Stimulated activated naive CD8-positive, alpha-beta T cell treated with anti-CD3 and anti-CD28 coated beads, Interleukin-15, amount 100 ng/mL, for 72 hours (primary cell): Measurements from ENCODE around the gene PPIL4.
A peak's percentile ranks its signal among the peaks of the same experiment; 100 is the strongest.

Experiments used
- ATAC-seq: fragments of 150-1000 bp; cut with Tn5 transposase; 2 replicates; pipeline ENCODE4 v1.10.0; 2021; ENCODE audit warnings: mild to moderate bottlenecking, moderate library complexity
- DNase-seq, 2 donors: peaks; one replicate each; pipeline ENCODE4 v3.0.0; 2021 to 2022
- H3K27ac Mint-ChIP-seq, 2 donors: one replicate each; pipeline ENCODE4 v1.8.0; 2022; ENCODE audit warnings: mild to moderate bottlenecking in 2 of 2, mixed read lengths in 2 of 2, moderate library complexity in 2 of 2
- H3K27me3 Mint-ChIP-seq: one replicate; pipeline ENCODE4 v1.8.0; 2022; ENCODE audit warnings: mixed read lengths
- H3K4me1 Mint-ChIP-seq: one replicate; pipeline ENCODE4 v1.8.0; 2022; ENCODE audit warnings: mild to moderate bottlenecking, mixed read lengths
- H3K4me3 Mint-ChIP-seq, 2 donors: one replicate each; pipeline ENCODE4 v1.8.0; 2022; ENCODE audit warnings: mild to moderate bottlenecking in 2 of 2, mixed read lengths in 2 of 2, moderate library complexity in 1 of 2
- H3K9me3 Mint-ChIP-seq, 2 donors: one replicate each; pipeline ENCODE4 v1.8.0; 2022; ENCODE audit warnings: mixed read lengths in 2 of 2

PPIL4 gene

DNA sequence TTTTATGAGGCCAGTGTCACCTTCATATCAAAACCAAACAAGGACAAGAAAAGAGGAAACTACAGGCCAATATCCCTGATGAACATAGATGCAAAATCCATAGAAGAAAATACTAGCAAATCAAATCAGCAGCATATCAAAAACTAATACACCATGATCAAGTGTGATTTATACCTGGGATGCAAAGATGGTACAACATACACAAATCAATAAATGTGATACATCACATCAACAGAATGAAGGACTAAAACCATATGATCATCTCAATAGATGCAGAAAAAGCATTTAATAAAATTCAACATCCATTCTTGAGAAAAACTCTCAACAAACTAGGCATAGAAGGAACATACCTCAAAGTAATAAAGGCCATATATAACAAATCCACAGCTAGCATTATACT is 12.2 kb upstream of the PPIL4 start:
- no peaks in the 10 kb centered on the region for H3K4me1 Mint-ChIP-seq
- no peak overlapping the region for H3K4me3 Mint-ChIP-seq
- no peaks in the 10 kb centered on the region for H3K9me3 Mint-ChIP-seq

GRCh38 chr6:149551920-149552319 is 6.1 kb upstream of the PPIL4 start:
- Mint-ChIP-seq H3K4me1 (peaks cover 6% of the 10 kb centered on the region), H3K27ac (no peak overlapping the region), H3K9me3 (no peaks in the 10 kb centered on the region), H3K4me3 (no peak overlapping the region), H3K27me3 (peaks cover 19% of the 10 kb centered on the region)
- no peak for ATAC-seq
- DNase-seq: no peak

More for the DNA sequence above, 12.2 kb upstream of the PPIL4 start:
- H3K27ac Mint-ChIP-seq: no peak overlapping the region
- peaks cover 26% of the 10 kb centered on the region for H3K27me3 Mint-ChIP-seq
- ATAC-seq: no peak
- no peak for DNase-seq

DNA sequence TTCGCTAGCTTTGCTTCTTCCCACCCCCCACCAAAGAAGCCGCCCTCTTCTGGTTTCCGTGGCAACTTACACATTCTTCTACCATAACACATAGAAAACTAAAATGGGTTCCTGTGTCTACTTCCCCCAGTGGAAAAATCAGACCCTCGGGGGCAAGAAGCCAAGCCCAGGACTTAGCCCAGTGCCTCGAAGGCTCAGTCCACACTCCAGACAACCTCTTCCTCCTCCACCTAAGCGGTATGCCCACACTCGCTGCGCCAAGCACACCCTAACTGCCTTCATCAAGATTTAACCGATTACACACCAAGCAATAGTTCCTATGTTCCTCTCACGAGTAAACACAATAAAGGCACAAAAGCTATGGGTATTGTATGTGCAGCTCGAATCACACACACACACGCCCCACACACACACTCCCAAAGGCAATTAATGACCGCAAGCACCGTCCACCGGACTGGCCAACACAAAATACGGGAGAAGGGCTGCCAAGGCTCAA is 537 bp downstream of the PPIL4 start:
- no peaks in the 10 kb centered on the region for H3K9me3 Mint-ChIP-seq
- peak overlapping the region; percentile 94 to 99 for H3K4me3 Mint-ChIP-seq
- ATAC-seq (peak; percentile 57), DNase-seq (peak; percentile 46 to 70)
- peak overlapping the region; percentile 99 to 100 for H3K27ac Mint-ChIP-seq
- no peaks in the 10 kb centered on the region for H3K27me3 Mint-ChIP-seq
- H3K4me1 Mint-ChIP-seq: peaks cover 44% of the 10 kb centered on the region

GRCh38 chr6:149544646-149545257 is 1.1 kb downstream of the PPIL4 start:
- ATAC-seq (no peak), DNase-seq (no peak)
- Mint-ChIP-seq H3K4me3 (peak overlapping the region; percentile 94 to 99), H3K4me1 (peaks cover 44% of the 10 kb centered on the region), H3K27me3 (no peaks in the 10 kb centered on the region), H3K9me3 (no peaks in the 10 kb centered on the region), H3K27ac (peak overlapping the region; percentile 99 to 100)

GRCh38 chr6:149541139-149541538 is 4.7 kb downstream of the PPIL4 start:
- Mint-ChIP-seq H3K27me3 (no peaks in the 10 kb centered on the region), H3K27ac (no peak overlapping the region), H3K4me3 (no peak overlapping the region), H3K9me3 (no peaks in the 10 kb centered on the region), H3K4me1 (peaks cover 33% of the 10 kb centered on the region)
- ATAC-seq: no peak
- DNase-seq: no peak

- Mint-ChIP-seq H3K4me3 (no peak overlapping the region), H3K27me3 (no peaks in the 10 kb centered on the region), H3K9me3 (no peaks in the 10 kb centered on the region), H3K27ac (no peak overlapping the region), H3K4me1 (peaks cover 13% of the 10 kb centered on the region)
- no peak for DNase-seq
- no peak for ATAC-seq
Measured at GRCh38 chr6:149534742-149535141, 11.1 kb downstream of the PPIL4 start.

DNA sequence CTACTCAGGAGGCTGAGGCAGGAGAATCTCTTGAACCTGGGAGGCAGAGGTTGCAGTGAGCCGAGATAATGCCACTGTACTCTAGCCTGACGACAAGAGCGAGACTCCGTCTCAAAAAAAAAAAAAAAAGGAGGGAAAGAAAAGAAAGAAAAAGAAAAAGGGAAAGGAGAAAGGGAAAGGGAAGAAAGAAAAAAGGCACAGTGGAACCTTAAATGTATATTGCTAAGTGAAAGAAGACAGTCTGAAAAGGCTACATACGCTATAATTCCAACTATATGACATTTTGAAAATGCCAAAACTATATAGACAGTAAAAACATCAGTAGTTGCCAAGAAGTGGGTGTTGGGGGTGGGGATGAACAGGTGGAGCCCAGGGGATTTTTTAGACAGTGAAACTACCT is 16.2 kb downstream of the PPIL4 start:
- no peaks in the 10 kb centered on the region for H3K27me3 Mint-ChIP-seq
- peaks cover 23% of the 10 kb centered on the region for H3K4me1 Mint-ChIP-seq
- H3K9me3 Mint-ChIP-seq: no peaks in the 10 kb centered on the region
- no peak for DNase-seq
- H3K4me3 Mint-ChIP-seq: no peak overlapping the region
- peak overlapping the region in 1 of 2 donors; percentile 61 for H3K27ac Mint-ChIP-seq
- ATAC-seq: no peak

- Mint-ChIP-seq H3K27ac (peak overlapping the region in 1 of 2 donors; percentile 14), H3K9me3 (peaks cover 0 to 6% of the 10 kb centered on the region in 2 donors), H3K4me1 (peaks cover 64% of the 10 kb centered on the region), H3K4me3 (no peak overlapping the region), H3K27me3 (no peaks in the 10 kb centered on the region)
- DNase-seq: no peak
- ATAC-seq: no peak
Measured at GRCh38 chr6:149515494-149515893, 30.3 kb downstream of the PPIL4 start.

- ATAC-seq (no peak), DNase-seq (no peak)
- no peaks in the 10 kb centered on the region for H3K27me3 Mint-ChIP-seq
- H3K9me3 Mint-ChIP-seq: peaks cover 0 to 6% of the 10 kb centered on the region in 2 donors
- H3K4me3 Mint-ChIP-seq: no peak overlapping the region
- no peak overlapping the region for H3K27ac Mint-ChIP-seq
- H3K4me1 Mint-ChIP-seq: peaks cover 68% of the 10 kb centered on the region
Measured at GRCh38 chr6:149513915-149514314, 31.9 kb downstream of the PPIL4 start.

GRCh38 chr6:149510793-149511512 is 34.9 kb downstream of the PPIL4 start:
- Mint-ChIP-seq H3K4me3 (peak overlapping the region in 1 of 2 donors; percentile 3), H3K27me3 (no peaks in the 10 kb centered on the region), H3K4me1 (peaks cover 71% of the 10 kb centered on the region), H3K27ac (peak overlapping the region; percentile 22 to 69), H3K9me3 (peaks cover 0 to 6% of the 10 kb centered on the region in 2 donors)
- no peak for DNase-seq
- peak; percentile 18 for ATAC-seq

- peak overlapping the region; percentile 11 to 27 for H3K4me3 Mint-ChIP-seq
- no peaks in the 10 kb centered on the region for H3K27me3 Mint-ChIP-seq
- peak in 1 of 2 donors; percentile 63 for DNase-seq
- H3K9me3 Mint-ChIP-seq: no peaks in the 10 kb centered on the region
- H3K4me1 Mint-ChIP-seq: peaks cover 71% of the 10 kb centered on the region
- H3K27ac Mint-ChIP-seq: peak overlapping the region; percentile 9 to 93
- peak; percentile 97 for ATAC-seq
Measured at GRCh38 chr6:149508485-149508884, 37.4 kb downstream of the PPIL4 start.

DNA sequence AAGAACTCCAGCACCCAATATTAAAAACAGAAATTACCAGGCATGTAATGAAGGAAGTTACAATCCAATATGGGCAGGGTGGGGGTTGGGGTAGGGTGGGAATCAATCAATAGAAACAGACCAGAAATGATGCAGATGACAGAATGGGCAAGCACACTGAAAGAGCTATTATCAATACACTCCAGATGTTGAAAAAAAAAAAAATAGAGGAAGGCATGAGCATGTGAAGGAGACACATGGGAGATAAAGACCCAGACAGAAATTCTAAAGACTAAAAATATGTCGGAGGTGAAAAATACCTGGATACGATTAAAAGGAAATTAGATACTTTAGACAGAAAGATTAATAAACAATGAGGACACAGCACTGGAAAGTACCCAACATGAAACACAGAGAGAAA is 42.0 kb downstream of the PPIL4 start:
- Mint-ChIP-seq H3K27ac (peak overlapping the region; percentile 13 to 51), H3K27me3 (no peaks in the 10 kb centered on the region), H3K4me1 (peaks cover 83% of the 10 kb centered on the region), H3K4me3 (no peak overlapping the region), H3K9me3 (no peaks in the 10 kb centered on the region)
- ATAC-seq (no peak), DNase-seq (no peak)

DNA sequence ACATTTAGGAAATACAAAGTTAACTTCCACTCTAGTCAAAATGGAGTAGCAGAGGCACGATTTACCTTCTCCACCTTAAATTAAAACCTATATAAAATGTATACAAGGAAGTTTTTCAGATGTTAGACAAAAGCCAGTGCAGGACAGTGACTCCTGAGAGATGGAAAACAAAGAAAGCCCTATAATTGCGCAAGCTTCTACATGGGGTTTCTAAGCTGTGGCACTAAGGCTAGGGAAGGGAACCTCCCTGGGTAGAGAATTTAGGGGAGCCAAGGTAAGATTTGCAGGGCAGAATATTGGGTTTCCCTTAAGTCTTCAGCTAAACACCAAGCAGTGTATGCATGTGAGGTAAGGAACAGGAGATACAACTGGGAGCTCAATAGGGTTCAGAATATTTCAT is 42.6 kb downstream of the PPIL4 start:
- ATAC-seq (no peak), DNase-seq (no peak)
- Mint-ChIP-seq H3K9me3 (no peaks in the 10 kb centered on the region), H3K27me3 (no peaks in the 10 kb centered on the region), H3K4me3 (no peak overlapping the region), H3K4me1 (peaks cover 83% of the 10 kb centered on the region), H3K27ac (peak overlapping the region in 1 of 2 donors; percentile 75)

DNA sequence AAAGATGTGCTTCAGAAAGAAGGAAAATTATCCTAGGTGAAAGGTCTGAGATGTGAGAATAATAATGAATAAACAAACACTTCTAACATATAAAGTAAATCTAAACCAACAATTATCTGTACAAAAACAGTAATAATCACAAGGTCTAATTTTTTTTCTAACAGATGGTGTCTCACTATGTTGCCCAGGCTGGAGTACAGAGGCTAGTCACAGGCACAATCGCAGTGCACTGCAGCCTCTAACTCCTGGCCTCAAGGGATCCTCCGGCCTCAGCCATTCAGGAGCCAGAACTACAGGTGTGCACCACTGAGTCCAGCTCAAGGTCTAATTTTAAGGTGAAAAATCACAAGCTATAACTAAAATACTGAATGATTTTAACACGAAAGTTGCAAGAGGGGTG is 44.1 kb downstream of the PPIL4 start:
- no peaks in the 10 kb centered on the region for H3K9me3 Mint-ChIP-seq
- H3K4me3 Mint-ChIP-seq: no peak overlapping the region
- H3K27ac Mint-ChIP-seq: peak overlapping the region; percentile 90 to 91
- no peaks in the 10 kb centered on the region for H3K27me3 Mint-ChIP-seq
- ATAC-seq (no peak), DNase-seq (no peak)
- peaks cover 85% of the 10 kb centered on the region for H3K4me1 Mint-ChIP-seq

DNA sequence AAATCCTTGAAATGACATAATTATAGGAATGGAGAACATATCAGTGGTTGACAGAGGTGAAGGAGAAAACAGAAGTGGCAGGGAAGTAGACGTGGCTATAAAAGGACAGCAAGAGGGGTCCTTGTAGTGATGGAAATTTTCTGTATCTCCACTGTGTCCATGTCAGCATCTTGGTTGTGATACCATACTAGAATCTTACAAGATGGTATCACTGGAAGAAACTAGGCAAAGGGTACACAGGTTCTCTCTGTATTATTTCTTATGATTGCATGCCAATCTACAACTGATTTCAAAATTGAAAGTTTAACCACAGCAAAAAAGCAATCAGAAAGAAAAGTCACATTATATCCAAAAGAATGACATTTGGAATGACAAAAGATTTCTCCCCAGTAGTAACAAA is 44.6 kb downstream of the PPIL4 start:
- Mint-ChIP-seq H3K27ac (peak overlapping the region; percentile 86 to 90), H3K4me3 (peak overlapping the region; percentile 8 to 23), H3K4me1 (peaks cover 85% of the 10 kb centered on the region), H3K9me3 (no peaks in the 10 kb centered on the region), H3K27me3 (no peaks in the 10 kb centered on the region)
- ATAC-seq: peak; percentile 41
- no peak for DNase-seq

DNA sequence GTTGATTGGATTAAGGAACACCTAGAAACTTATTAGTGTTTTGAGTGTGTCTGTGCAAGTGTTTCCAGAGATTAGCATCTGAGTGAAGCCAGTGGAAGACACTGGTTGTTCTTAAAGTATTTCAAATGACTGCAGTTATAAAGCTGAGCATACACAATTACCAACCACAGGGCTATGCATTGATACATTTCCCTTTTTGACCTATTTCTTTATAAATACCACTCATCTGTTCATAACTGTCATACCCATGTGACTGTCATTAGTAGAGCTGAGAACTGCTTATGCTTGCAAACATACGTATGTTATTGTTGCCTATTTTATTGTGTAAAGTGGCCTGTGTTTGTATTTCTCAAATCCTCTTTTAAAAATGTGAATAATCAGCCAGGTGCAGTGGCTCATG is 45.7 kb downstream of the PPIL4 start:
- ATAC-seq: peak; percentile 39
- H3K9me3 Mint-ChIP-seq: no peaks in the 10 kb centered on the region
- peaks cover 88% of the 10 kb centered on the region for H3K4me1 Mint-ChIP-seq
- peak overlapping the region; percentile 77 to 90 for H3K27ac Mint-ChIP-seq
- no peaks in the 10 kb centered on the region for H3K27me3 Mint-ChIP-seq
- peak overlapping the region; percentile 4 to 48 for H3K4me3 Mint-ChIP-seq
- no peak for DNase-seq
